Measurements from ENCODE around the gene RAB11FIP4.
"Not testable (repeated sequence)": the region's sequence is repeated elsewhere in the genome, so short reads cannot be mapped to it uniquely, and the experiment has no call there.

Gene RAB11FIP4, protein sequence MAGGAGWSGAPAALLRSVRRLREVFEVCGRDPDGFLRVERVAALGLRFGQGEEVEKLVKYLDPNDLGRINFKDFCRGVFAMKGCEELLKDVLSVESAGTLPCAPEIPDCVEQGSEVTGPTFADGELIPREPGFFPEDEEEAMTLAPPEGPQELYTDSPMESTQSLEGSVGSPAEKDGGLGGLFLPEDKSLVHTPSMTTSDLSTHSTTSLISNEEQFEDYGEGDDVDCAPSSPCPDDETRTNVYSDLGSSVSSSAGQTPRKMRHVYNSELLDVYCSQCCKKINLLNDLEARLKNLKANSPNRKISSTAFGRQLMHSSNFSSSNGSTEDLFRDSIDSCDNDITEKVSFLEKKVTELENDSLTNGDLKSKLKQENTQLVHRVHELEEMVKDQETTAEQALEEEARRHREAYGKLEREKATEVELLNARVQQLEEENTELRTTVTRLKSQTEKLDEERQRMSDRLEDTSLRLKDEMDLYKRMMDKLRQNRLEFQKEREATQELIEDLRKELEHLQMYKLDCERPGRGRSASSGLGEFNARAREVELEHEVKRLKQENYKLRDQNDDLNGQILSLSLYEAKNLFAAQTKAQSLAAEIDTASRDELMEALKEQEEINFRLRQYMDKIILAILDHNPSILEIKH

DNA sequence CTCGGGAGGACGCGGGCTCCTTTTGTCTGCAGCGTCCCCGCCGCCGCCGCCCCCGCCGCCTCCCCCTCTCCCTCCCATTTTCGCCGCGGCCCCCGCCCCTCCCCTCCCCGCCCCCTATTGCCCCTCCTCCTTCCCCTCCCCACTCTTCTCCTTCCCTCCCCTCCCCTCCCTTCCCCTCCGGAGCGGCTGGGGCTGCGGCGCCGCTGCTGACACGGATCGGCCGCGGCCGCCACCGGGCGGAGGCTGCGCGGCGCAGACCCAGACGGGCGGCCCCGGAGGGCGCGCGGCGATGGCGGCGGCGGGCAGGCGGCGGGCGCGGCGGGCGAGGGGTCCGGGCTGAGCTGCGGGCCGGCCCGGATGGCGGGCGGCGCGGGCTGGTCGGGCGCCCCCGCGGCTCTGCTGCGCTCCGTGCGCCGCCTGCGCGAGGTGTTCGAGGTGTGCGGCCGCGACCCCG is at the start of gene RAB11FIP4:
TSS of gene RAB11FIP4 (plus strand) at position 180 of the 454 bp plus-strand sequence. CDS start at position 358, 178 bp downstream.
- DNase-seq (ENCODE audit: low read depth in 2 of 2), result peak; percentile 12 to 31

DNA sequence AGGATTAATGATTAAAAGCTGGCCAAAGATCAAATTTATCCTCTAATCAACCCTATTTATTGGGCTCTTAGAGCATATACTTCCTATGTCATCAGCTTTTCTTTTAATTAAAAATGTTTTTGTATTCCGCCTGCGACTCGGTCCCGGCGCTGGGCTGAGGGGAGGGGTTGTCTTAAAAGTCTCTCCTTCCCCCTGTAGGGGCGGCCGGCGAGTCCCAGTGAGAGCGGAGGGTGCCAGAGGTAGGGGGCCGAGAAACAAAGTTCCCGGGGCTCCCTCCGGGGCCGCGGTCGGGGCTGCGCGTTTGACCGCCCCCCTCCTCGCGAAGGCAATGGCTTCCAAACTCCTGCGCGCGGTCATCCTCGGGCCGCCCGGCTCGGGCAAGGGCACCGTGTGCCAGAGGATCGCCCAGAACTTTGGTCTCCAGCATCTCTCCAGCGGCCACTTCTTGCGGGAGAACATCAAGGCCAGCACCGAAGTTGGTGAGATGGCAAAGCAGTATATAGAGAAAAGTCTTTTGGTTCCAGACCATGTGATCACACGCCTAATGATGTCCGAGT is 46.2 kb upstream of the RAB11FIP4 start:
- DNase-seq (ENCODE audit: low read depth in 2 of 2), result not testable (repeated sequence)

- DNase-seq (ENCODE audit: low read depth in 2 of 2), result no peak
Measured at GRCh38 chr17:31349454-31349853, 42.0 kb upstream of the RAB11FIP4 start.

DNA sequence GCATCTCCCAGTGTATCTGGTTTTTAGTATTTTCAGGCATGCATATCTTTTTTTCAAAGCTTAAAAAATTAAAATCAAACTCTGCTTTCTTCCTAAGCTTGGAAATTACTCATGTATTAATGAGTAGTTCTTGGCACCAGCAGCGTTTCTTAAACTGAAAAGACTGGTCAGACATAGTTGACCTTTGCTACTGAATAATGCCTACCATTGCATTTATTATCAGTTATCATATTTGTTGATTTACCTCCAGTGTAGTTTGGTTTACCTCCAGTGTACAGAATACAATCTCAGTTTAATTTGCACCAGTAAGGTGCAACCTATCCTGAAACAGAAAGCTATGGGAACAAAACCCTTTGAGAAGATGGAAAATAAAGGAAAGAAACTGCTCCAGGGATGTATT is 35.5 kb upstream of the RAB11FIP4 start:
- DNase-seq (ENCODE audit: low read depth in 2 of 2), result no peak

GRCh38 chr17:31357091-31357490 is 34.4 kb upstream of the RAB11FIP4 start:
- DNase-seq (ENCODE audit: low read depth in 2 of 2), result no peak

- DNase-seq (ENCODE audit: low read depth in 2 of 2), result no peak
Measured at GRCh38 chr17:31357839-31358394, 33.6 kb upstream of the RAB11FIP4 start.

GRCh38 chr17:31364012-31364411 is 27.5 kb upstream of the RAB11FIP4 start:
- no peak for DNase-seq (ENCODE audit: low read depth in 2 of 2)

DNA sequence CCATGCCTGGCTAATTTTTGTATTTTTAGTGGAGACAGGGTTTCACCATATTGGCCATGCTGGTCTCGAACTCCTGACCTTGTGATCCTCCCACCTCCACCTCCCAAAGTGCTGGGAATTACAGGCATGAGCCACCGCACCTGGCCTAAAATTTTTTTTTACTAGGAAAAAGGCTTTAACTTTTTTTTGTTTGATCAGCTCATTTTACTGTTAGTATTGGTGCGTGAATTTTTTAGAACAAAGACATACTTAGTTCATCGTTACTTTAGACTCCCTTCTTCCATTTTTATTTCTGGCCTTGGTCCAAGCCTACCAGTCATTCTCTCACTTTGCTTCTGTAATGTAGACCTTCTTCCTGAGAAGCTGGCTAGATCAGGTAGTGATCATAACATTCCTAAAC is 25.4 kb upstream of the RAB11FIP4 start:
- no peak for DNase-seq (ENCODE audit: low read depth in 2 of 2)

DNA sequence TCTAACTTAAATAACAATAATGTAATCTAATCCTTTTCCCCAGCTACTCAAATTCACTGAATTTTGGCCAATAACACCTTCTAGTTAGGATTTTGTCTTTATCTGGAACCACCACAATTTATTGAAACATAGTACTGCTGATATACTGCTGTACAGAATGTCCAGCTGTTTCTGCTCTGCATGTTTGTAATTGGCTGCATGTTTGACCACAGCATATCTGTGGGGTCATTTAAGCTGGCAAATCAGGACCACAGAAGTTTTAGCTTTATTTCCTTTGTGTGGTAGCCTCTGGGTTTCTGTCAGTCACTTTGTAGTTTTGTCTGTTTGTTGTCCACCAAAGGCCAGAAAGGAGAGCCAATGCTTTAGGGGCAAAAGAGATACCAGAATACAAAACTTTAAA is 22.2 kb upstream of the RAB11FIP4 start:
- DNase-seq (ENCODE audit: low read depth in 2 of 2), result no peak

- no peak for DNase-seq (ENCODE audit: low read depth in 2 of 2)
Measured at GRCh38 chr17:31371511-31372097, 19.9 kb upstream of the RAB11FIP4 start.

- DNase-seq (ENCODE audit: low read depth in 2 of 2), result peak in 1 of 2 donors; percentile 23
Measured at GRCh38 chr17:31373150-31374093, 18.1 kb upstream of the RAB11FIP4 start.

DNA sequence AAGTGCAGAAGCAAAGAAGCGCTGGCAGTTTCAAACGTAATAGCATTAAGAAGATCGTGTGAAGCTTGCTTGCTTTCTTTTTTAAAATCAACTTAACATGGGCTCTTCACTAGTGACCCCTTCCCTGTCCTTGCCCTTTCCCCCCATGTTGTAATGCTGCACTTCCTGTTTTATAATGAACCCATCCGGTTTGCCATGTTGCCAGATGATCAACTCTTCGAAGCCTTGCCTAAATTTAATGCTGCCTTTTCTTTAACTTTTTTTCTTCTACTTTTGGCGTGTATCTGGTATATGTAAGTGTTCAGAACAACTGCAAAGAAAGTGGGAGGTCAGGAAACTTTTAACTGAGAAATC is 17.4 kb upstream of the RAB11FIP4 start:
- DNase-seq (ENCODE audit: low read depth in 2 of 2), result no peak

DNA sequence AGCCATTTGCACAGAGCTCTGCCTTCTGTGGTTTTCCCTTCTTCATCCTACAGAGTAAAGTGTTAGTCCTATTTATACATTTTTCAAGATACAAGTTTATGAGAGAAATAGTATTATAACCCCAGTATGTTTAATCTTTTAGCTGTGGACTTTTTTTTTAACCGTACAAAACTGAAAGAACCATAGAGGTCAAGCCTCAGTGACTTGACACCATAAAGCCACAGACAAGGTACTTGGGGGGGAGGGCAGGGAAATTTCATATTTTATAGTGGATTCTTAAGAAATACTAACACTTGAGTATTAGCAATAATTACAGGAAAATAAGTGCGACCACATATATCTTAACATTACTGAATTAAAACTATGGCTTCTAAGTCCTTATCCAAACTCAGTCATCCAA is 17.0 kb upstream of the RAB11FIP4 start:
- no peak for DNase-seq (ENCODE audit: low read depth in 2 of 2)

DNA sequence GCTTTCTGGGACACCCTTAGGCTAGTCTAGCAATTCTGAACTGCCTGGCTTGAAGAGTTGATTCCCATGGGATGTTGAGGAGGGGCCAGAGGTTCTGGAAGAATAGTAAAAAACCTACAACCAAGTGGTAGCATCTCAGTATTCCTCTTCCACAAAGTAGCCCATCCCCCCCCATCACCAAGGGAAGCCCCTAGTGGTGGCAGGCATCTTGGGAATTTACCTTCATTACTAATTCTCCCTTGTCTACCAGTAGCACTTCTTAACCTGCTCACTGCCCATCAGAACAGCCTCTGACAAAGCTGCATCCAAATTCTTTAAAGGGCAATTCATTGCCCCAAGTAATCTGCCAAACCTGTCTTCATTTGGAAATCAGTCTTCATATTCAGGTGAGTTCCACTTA is 12.8 kb upstream of the RAB11FIP4 start:
- DNase-seq (ENCODE audit: low read depth in 2 of 2), result no peak

DNA sequence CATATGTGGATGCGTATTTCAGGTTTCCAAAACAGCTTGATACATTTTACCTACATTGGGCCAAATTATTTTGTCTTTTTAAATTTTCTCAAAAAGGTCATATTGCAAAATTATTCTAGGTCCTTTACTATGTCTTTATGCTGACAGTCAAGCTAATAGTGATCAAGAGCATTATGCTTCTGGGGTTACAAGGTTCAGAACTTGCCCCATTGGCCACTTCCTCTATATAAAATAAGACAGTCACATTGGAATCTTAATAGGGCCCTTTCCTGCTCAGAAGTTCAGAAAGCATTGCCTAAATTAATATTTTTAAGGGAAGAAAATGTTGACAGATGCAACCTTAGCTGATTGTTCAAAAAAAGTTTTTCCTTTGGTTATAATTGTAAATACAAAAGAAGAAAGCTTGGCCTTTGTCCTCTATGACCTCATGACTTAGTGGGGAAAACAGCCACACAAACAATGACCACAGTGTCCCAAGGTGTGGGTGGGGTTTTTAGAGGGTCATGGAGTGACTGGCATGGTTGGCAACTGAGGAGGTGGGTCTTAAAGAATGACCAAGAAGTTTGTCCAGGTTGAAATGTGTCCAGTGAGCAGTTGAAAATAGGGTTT is 11.8 kb upstream of the RAB11FIP4 start:
- DNase-seq (ENCODE audit: low read depth in 2 of 2), result no peak

DNA sequence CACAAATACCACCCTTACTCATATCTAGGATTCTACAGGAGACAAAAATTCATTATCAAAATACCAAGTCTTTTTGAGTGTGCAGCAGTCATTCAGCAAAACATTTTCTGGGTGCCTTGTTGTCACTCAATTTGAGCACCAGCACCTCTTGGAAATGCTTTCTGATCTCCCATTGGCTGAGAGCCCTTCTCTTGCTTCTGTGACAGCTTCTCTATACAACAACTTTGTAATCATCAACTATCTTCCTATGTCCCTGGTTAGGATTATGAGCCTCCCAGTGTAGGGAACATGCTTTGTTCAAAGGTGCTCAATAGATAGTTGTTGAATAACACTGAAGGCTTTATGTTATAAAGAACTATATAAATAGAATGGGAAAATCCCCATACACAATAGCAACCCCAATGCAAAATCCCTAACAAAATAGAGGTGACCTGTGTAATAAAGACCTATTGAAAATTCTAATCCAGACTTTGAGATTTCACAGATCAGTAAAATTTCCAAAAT is 10.3 kb upstream of the RAB11FIP4 start:
- DNase-seq (ENCODE audit: low read depth in 2 of 2), result no peak

GRCh38 chr17:31382668-31383275 is 8.7 kb upstream of the RAB11FIP4 start:
- not testable (repeated sequence) for DNase-seq (ENCODE audit: low read depth in 2 of 2)

GRCh38 chr17:31383488-31383887 is 8.0 kb upstream of the RAB11FIP4 start:
- not testable (repeated sequence) for DNase-seq (ENCODE audit: low read depth in 2 of 2)

DNA sequence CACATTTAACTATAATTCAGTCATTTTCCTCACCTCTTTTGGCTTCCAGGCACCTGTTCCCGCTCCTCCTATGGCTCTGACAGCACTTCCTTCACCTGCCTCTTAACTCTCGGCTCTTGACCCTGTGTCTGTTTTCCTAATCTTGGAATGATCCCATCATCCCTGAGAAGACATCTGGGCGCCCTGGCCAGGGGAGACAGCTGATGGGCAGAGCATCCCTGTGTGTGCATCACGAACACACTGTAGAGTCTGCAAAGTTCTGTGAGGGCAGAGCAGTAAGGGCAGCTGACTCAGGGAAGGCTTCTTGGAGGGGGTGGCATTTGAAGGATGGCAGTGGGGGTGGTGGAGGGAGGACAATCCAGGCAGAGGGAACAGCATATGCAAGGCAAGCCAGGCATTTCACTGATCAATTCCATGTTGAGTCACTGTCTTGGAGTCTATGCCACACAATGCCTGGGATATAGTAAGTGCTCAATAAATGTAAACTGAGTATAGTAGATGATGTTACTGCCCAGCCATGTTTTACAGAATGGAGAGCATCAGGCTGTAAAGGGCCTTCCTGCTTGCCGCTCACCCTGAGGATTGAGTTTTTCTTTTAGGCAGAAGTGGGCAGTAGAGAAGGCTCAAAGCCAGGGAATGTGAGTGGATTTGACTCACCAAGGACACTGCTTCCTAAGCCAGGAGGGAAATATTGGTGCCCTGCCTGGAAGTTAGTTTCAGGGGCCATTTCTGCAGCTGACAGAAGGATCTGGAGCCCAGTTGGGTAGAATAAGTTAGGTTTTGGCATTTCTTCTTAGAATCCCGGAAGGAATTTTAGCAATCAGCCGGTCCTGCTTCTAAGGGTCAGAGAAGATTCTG is 5.8 kb upstream of the RAB11FIP4 start:
- DNase-seq (ENCODE audit: low read depth in 2 of 2), result no peak
